HepG2 (cell line): Measurements from ENCODE around the gene GARIN3. TPM values are rescaled to one million over a fixed set of nuclear protein-coding genes. Genes with fewer than 3 reads are reported as not detected.

Experiments
- ATF5 ChIP-seq: sonication (generic); formaldehyde crosslinking; IDR thresholded peaks from 2 replicates; pipeline ENCODE4 v1.4.0; 2020; ENCODE audit warnings: mild to moderate bottlenecking, low read depth, missing genetic modification reagents
- CBX2 ChIP-seq, 2 experiments: fragments of 200-600 bp in 1 of 2; sonication (generic); formaldehyde crosslinking in 1 of 2; IDR thresholded peaks; 2 replicates each; pipeline versions ENCODE4 v1.7.0 to v1.8.1; 2018 to 2022; ENCODE audit warnings: low read depth in 2 of 2, low read length in 1 of 2, mild to moderate bottlenecking in 1 of 2, missing genetic modification reagents in 1 of 2
- CENPBD1 ChIP-seq: sonication (generic); formaldehyde crosslinking; IDR thresholded peaks from 2 replicates; pipeline ENCODE4 v1.8.0; 2022; ENCODE audit warnings: missing genetic modification reagents, low read depth, mild to moderate bottlenecking, borderline replicate concordance
- ETV5 ChIP-seq: IDR thresholded peaks from 2 replicates; pipeline ENCODE4 v1.6.1; 2018; ENCODE audit warnings: missing biosample characterization, missing genetic modification reagents, inconsistent platforms, borderline replicate concordance
- HNF4G ChIP-seq, 2 experiments: sonication (generic) in 1 of 2; formaldehyde crosslinking in 1 of 2; IDR thresholded peaks; 2 replicates each; pipeline versions ENCODE4 v1.4.0 to v1.6.1; 2011 to 2020; ENCODE audit warnings: borderline replicate concordance in 2 of 2, low read depth in 2 of 2, mild to moderate bottlenecking in 2 of 2, low read length in 1 of 2, missing genetic modification reagents in 1 of 2, moderate library complexity in 1 of 2
- MXI1 ChIP-seq: IDR thresholded peaks from 3 replicates; pipeline ENCODE4 v1.6.1; 2012; ENCODE audit warnings: low read depth, low read length, inconsistent platforms, borderline replicate concordance
- MYPOP ChIP-seq: sonication (generic); formaldehyde crosslinking; IDR thresholded peaks from 2 replicates; pipeline ENCODE4 v1.8.1; 2023; ENCODE audit warnings: mild to moderate bottlenecking, moderate library complexity, missing genetic modification reagents
- RBFOX2 ChIP-seq: fragments of 200-400 bp; formaldehyde crosslinking; IDR thresholded peaks from 2 replicates; pipeline ENCODE4 v1.6.1; 2017; ENCODE audit warnings: low read depth, mild to moderate bottlenecking, low read length
- SMARCE1 ChIP-seq: fragments of 450-650 bp; IDR thresholded peaks from 2 replicates; pipeline ENCODE4 v1.6.1; 2017; ENCODE audit warnings: borderline replicate concordance
- XRCC5 ChIP-seq: fragments of 200-400 bp; formaldehyde crosslinking; optimal IDR thresholded peaks from 2 replicates; pipeline ENCODE3; 2017; ENCODE audit warnings: mild to moderate bottlenecking, low read length
- ZBTB21 ChIP-seq: sonication (generic); formaldehyde crosslinking; IDR thresholded peaks from 2 replicates; pipeline ENCODE4 v1.4.0; 2020; ENCODE audit warnings: missing genetic modification reagents
- ZNF598 ChIP-seq: sonication (generic); formaldehyde crosslinking; IDR thresholded peaks from 2 replicates; pipeline ENCODE4 v1.5.1; 2020; ENCODE audit warnings: mild to moderate bottlenecking, missing genetic modification reagents, borderline replicate concordance
- ZNF607 ChIP-seq: sonication (generic); formaldehyde crosslinking; IDR thresholded peaks from 2 replicates; pipeline ENCODE4 v1.5.1; 2020; ENCODE audit warnings: missing genetic modification reagents, mild to moderate bottlenecking, borderline replicate concordance
- ZNF609 ChIP-seq: sonication (generic); formaldehyde crosslinking; IDR thresholded peaks from 2 replicates; pipeline ENCODE4 v1.4.0; 2020; ENCODE audit warnings: mild to moderate bottlenecking, missing genetic modification reagents, borderline replicate concordance
- ZNF687 ChIP-seq: sonication (generic); formaldehyde crosslinking; IDR thresholded peaks from 2 replicates; pipeline ENCODE4 v1.5.1; 2020; ENCODE audit warnings: mild to moderate bottlenecking, missing genetic modification reagents, moderate library complexity
- polyA plus RNA-seq, 8 experiments: library from polyadenylated mRNA; depleted of rRNA in 3 of 8; stranded (reverse) in 7 of 8; unstranded in 1 of 8; fragments of >200 nt; fragmentation: Illumina TruSeq in 4 of 8; extraction: Trizol in 4 of 8; gene quantifications; 2 replicates each; pipeline versions ENCODE4 v1.2.1 to v1.2.3, GENCODE V29; 2011 to 2016; ENCODE audit warnings: low read depth in 4 of 8, missing spikeins in 1 of 8, mixed read lengths in 1 of 8; ENCODE audit not compliant: insufficient read depth in 1 of 8
- total RNA-seq, 5 experiments: library from RNA; depleted of rRNA; stranded (reverse); fragments of >200 nt; fragmentation: Illumina TruSeq; extraction: Trizol; gene quantifications; 2 replicates each; pipeline ENCODE4 v1.2.3, GENCODE V29; 2016; ENCODE audit warnings: low read depth in 1 of 5

GARIN3 gene
- total and polyA plus RNA-seq, 2 of the 13 experiments (the other 11 are each of a cell fraction or from before 2014, with no cell fraction given) = not detected

- TF ChIP-seq XRCC5 = no peak
- peak; percentile 47; the same call in 1 of the 3 replicates for TF ChIP-seq MXI1
- peak; percentile 87 for TF ChIP-seq RBFOX2
- TF ChIP-seq ZNF687 = peak; percentile 86
- peak; percentile 44; the same call in 1 of the 2 replicates for TF ChIP-seq ETV5
- peak; percentile 73; the same call in 1 of the 2 replicates for TF ChIP-seq ZNF607 (CRISPR knock-in tag)
- no peak for TF ChIP-seq HNF4G (IDR thresholded peaks at IDR 0.05; ENCODE audit: borderline replicate concordance, low read depth, low read length)
- TF ChIP-seq HNF4G (CRISPR knock-in tag; IDR thresholded peaks at IDR 0.05; ENCODE audit: borderline replicate concordance, low read depth) = no peak
- no peak for TF ChIP-seq ZBTB21
- TF ChIP-seq CBX2 (IDR thresholded peaks at IDR 0.05; ENCODE audit: low read depth, low read length) = no peak
- TF ChIP-seq CBX2 (CRISPR knock-in tag; IDR thresholded peaks at IDR 0.05; ENCODE audit: low read depth) = no peak
- TF ChIP-seq SMARCE1 = no peak
- no peak for TF ChIP-seq ZNF609 (CRISPR knock-in tag)
- TF ChIP-seq CENPBD1 (CRISPR knock-in tag) = no peak
- TF ChIP-seq ZNF598 = no peak
- no peak for TF ChIP-seq ATF5
- TF ChIP-seq MYPOP = peak; percentile 21; the same call in 1 of the 2 replicates
These were observed 23.5 kb downstream of the GARIN3 start, which contains the start of gene MED7 (continued) for GRCh38 chr5:157142317-157143126.
